ENCODE measurements around the gene CNGA3.
"Not testable (repeated sequence)": the region's sequence is repeated elsewhere in the genome, so short reads cannot be mapped to it uniquely, and the experiment has no call there.

CNGA3 gene

DNA sequence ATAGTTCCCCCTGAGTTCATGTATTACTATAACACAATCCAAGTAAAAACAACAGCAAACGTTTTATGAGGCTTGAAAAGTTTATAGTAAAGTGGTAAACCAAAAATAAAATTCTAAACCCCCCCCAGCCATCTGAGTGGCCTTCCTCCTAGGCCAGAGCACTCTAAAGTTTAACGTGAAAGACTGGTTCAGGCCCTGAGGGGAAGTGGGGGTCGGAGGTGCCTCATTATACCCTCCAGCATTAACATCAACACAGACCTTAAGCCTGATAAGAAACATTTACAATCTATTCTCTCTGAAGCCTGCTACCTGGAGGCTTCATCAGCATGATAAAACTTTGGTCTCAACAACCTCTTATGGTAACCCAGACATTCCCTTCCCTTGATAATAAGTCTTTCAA lies 29.0 kb upstream of the CNGA3 start:
- in situ Hi-C loops (cut with HindIII; ENCODE audit: low pct_ligation_motif_present, low pct_unique_long_range_greater_than_20kb, low sequenced_read_pairs) = no loop called here
- no peak for DNase-seq

DNA sequence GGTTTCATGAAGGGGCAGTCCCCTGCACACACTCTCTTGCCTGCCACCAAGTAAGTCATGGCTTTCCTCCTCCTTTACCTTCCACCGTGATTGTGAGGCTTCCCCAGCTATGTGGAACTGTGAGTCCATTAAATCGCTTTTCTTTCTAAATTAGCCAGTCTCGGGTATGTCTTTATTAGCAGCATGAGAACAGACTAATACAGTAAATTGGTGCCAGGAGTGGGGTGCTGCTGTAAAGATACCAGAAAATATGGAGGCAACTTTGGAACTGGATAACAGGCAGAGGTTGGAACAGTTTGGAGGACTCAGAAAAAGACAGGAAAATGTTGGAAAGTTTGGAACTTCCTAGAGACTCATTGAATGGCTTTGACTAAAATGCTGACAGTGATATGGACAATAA lies 26.1 kb upstream of the CNGA3 start:
- in situ Hi-C loops (cut with HindIII; ENCODE audit: low pct_ligation_motif_present, low pct_unique_long_range_greater_than_20kb, low sequenced_read_pairs); DNase-seq: not testable (repeated sequence)

DNA sequence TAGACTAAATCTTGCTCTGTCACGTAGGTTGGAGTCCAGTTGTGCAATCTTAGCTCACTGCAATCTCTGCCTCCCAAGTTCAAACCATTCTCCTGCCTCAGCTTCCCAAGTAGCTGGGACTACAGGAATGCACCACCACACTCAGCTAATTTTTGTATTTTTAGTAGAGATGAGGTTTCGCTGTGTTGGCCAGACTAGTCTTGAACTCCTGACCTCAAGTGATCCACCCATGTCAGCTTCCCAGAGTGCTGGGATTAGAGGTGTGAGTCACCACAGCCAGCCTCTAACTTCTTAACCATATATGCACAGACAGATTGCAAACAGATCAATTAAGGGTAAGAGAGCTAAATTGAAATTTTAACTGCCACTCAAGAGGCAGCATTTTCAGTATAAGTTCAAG lies 22.1 kb upstream of the CNGA3 start:
- DNase-seq = no peak

DNA sequence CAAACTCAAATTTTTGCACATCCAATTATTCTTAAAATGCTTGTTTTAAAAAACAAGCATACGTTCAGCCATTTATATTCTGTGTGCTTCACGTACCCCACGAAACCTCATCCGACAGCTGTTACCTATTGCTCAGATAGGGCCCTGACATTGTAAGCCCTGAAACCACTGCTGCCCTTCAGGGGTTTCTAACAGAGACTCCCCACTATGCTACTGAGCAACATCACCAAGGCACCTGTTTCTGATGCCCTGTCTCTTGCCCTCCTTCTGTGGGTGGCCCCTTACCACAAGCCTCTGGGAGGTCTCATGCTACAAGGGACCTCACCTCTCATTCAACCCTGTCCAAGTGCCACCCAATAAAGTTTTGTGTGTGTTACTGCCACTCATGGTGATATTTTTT lies 18.5 kb upstream of the CNGA3 start:
- in situ Hi-C loops (cut with HindIII; ENCODE audit: low pct_ligation_motif_present, low pct_unique_long_range_greater_than_20kb, low sequenced_read_pairs) = no loop called here
- DNase-seq = no peak

More for the DNA sequence above, 22.1 kb upstream of the CNGA3 start:
- in situ Hi-C loops (cut with HindIII; ENCODE audit: low pct_ligation_motif_present, low pct_unique_long_range_greater_than_20kb, low sequenced_read_pairs) = no loop called here

DNA sequence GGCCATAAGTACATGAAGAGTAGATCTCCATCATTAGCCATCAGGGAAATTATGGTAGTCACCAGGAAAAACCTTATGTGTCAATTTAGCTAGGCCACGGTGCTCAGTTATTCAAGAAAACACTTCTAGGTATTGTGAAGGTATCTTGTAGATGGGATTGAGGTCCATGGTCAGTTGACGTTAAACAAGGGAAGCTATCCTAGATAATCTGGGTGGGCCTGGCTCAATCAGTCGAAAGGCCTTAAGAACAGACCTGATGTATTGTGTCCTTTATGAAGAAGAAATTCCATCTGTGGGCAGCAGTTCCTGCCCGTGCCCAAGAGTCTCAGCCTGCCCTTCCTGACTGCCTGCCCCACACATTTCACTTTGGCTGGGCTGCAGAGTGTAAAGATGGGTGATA lies 16.7 kb upstream of the CNGA3 start:
- in situ Hi-C loops (cut with HindIII; ENCODE audit: low pct_ligation_motif_present, low pct_unique_long_range_greater_than_20kb, low sequenced_read_pairs) = no loop called here
- DNase-seq = no peak

DNA sequence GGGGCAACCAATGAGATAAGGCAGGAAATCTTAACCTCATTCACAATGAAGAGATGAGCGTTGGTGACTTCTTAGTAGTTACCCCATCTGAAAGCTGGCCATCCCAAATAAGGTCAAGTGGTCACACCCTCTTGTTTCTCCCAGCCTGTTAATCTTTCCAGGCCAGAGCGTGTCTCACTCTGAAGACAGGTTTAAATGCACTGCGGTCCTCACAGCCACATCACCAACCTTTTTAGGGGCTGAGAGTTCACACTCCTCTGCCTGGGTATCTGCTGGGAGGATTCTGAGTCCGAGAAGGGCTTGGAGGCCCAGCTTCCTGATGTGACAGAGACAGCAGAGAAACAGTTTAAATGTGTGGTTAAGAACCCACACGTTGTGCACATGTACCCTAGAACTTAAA lies 13.3 kb upstream of the CNGA3 start:
- no peak for DNase-seq

DNA sequence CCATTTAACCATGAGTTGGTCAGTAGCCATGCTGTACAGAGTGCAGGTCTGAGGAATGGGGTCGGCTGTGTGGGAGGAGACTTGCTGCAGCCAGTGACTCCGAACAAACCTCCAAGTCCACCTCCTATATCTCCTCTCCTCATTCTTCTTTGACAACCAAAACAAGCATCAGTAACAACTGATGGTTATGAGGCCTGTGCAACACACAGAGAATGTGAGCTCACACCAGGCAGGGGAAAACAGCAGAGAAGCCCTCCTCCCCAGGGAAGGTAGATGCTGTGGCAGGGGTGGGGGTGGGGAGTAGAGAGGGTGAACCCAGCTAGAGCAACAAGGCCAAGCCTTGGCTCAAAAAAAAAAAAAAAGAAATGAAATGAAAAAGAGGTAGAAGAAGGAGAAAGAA lies 12.3 kb upstream of the CNGA3 start:
- no peak for DNase-seq
- in situ Hi-C loops (cut with HindIII; ENCODE audit: low pct_ligation_motif_present, low pct_unique_long_range_greater_than_20kb, low sequenced_read_pairs) = no loop called here

More for the DNA sequence above, 13.3 kb upstream of the CNGA3 start:
- in situ Hi-C loops (cut with HindIII; ENCODE audit: low pct_ligation_motif_present, low pct_unique_long_range_greater_than_20kb, low sequenced_read_pairs) = no loop called here

DNA sequence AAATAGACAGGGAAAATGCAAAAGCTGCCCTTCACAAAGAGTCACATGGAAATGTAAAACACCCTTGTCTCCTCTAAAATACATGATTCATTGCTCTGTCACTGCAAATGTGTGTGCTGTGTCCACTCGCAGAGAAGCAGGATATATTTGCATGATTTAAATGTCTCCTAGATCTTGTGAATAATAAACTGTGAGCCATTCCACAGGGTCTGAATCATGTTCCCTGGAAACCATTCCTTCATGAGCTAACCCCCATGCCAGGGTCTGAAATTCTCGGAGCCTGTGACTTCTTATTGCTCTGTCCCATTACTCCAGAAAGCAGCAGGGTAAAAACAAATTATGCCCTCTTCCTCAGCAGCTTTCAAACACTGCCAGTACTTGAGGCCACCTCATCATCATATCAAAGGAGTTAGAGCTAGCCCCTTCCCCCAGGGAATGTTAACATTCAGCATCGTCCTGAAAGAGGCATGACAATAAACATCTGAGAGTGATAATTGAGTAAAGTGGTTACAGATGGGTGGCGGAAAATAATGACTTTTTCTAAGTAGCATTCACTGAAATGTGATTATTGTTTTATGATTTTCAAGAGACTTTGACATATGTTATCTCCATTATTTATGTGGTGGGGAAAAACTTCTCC lies 11.7 kb upstream of the CNGA3 start:
- in situ Hi-C loops (cut with HindIII; ENCODE audit: low pct_ligation_motif_present, low pct_unique_long_range_greater_than_20kb, low sequenced_read_pairs) = no loop called here
- DNase-seq = peak; percentile 84

DNA sequence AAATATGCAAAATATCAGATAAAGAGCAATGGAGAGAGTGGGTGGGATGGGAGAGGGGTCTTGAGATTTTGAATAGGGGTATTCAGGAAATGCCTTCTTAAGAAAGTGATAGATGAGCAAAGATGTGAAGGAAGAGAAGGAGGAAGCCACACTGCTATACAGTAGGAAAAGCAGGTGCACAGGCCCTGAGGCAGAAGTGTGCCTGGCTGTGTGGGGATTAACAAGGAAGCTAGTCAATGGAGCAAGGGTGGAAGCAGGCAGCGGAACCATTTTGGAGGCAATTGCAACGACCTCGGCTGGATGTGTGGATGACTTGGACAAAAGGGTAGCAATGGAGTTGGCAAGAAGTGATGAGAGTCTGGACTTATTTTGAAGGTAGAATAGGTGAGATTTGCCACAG lies 11.0 kb upstream of the CNGA3 start:
- DNase-seq = no peak
- in situ Hi-C loops (cut with HindIII; ENCODE audit: low pct_ligation_motif_present, low pct_unique_long_range_greater_than_20kb, low sequenced_read_pairs) = no loop called here

DNA sequence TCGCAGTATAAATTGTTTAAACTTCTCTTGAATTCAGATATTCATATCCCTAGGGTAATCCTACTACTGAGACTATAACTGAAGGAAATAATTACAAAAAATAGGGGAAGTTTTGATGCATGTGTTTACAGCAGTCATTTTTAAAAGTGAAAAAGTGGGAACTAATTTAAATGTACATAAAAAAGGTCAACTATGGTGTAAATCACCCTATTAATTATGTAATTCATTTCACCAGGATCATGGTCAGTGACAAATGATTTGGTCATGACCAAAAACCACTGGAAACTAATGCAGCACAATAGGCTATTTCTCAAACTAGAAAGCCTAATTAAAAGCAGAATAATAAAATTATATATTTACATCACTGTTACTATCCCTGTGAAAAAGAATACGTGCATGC lies 5.0 kb upstream of the CNGA3 start:
- DNase-seq = no peak
- in situ Hi-C loops (cut with HindIII; ENCODE audit: low pct_ligation_motif_present, low pct_unique_long_range_greater_than_20kb, low sequenced_read_pairs) = no loop called here

DNA sequence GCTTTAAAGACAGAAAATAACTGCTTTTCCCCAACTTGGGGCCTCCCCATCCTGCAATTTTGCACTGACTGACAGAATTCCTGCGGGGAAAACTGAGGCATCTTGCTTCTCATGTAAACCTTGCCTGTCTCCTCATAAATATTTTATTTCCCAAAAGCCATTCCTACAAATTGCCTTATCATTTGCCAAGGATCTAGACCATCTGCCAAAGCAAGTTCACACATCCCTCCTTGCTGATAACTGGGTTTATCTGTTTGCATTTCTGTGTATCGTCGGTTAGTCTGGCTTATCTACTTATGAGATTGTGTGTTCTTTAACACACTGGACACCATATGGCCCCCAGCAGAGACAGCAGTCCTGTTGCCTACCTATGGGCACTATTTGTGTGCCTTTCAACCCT lies 3.0 kb upstream of the CNGA3 start:
- no peak for DNase-seq
- in situ Hi-C loops (cut with HindIII; ENCODE audit: low pct_ligation_motif_present, low pct_unique_long_range_greater_than_20kb, low sequenced_read_pairs) = no loop called here

DNA sequence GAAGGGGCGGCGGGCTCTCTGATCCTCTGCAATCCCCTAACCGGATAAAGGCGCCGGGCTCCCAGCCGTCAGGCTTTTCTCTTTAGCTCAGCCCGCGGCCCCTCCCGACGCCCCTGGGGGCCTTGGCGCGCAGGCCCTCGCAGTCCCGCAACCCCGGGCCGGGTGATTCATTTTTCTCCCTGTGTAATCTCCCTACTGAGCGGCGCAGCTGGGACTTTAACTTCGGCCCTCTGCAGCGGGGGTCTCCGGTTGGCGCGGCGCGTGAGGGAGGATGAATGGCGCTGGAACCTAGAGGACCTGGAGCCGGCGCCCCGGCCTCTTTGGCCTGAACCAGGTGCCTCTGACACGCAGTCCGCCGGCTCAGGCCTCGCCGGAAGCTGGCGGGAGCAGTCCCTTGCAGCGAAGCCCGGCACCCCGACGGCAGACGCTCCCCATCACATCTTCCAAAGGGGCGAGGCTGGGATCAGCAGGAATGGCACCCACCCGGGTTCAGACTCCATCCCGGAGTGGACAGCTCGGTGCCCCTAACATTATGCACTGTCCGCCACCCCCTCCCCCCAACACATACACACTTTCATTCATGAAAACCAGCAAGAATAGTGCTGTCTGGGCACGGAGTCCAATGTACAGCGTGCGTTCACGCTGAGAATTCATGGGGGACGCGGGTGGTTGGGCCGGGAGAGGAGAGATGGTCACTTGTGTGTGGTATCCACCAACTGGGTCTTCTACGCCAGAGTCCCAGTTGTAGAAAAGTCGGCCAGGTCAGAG lies 1.2 kb downstream of the CNGA3 start:
- in situ Hi-C loops (cut with HindIII; ENCODE audit: low pct_ligation_motif_present, low pct_unique_long_range_greater_than_20kb, low sequenced_read_pairs) = no loop called here
- no peak for DNase-seq

DNA sequence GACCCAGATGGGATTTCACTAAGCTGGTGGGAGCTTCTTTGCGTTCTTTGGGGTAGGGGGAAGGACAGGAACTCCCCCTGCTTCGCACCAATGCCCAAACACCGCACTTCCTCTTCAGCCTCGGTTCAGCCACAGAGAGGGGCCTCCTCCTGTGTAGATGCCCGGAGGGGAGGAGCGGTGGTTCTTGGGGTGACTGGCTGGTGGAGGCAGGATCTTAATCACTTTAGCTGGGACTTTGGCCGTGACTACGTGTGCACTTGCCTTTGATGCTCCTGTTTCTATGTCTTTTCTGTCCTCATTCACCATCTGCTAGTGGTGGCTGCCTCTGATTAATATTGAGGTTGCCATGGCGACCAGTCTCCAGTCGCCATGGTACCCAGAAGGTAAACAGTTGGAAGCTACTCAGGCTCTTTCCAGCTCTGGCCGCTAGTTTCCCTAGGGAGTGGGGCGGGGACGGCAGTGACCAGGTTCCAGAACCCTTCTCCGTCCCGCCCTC lies 1.9 kb downstream of the CNGA3 start:
- in situ Hi-C loops (cut with HindIII; ENCODE audit: low pct_ligation_motif_present, low pct_unique_long_range_greater_than_20kb, low sequenced_read_pairs) = no loop called here
- no peak for DNase-seq

DNA sequence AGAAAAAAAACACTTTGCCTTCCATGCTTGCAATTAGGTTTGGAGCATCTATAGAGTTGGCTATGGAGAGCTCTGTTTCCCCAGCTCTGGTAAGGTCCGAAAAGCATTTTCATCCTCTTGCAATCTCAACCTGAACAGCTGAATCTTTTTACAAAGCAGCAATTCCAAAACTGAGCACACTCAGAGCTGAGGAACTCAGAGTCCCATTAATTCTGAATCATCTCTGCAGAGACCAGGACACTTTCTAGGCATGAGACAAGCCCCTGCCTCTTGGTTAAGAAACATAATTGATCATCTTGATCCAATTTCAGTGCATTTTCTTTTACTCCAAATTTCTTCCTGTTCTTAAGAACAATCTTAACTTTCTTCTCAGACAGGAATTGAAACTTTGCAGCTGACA lies 4.2 kb downstream of the CNGA3 start:
- in situ Hi-C loops (cut with HindIII; ENCODE audit: low pct_ligation_motif_present, low pct_unique_long_range_greater_than_20kb, low sequenced_read_pairs) = no loop called here

DNA sequence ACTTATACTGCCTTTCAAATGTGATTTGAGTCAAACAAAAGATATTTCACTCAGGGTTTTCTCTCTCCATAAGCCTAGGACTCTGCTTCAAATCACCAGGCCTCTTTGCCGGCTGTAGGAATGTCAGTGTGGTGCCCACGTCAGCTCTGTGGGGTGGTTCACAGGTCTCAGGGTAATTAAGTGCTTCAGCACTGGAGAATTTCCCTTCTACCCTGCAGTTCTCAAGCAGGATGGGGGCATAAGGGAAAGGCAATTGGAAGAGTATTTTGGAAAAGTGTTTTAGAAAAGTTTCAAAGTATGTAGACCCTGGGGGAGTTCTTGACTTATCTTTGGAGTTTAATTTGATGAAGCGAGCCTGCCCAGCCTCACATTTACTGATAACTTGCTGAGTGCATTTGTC lies 9.6 kb downstream of the CNGA3 start:
- in situ Hi-C loops (cut with HindIII; ENCODE audit: low pct_ligation_motif_present, low pct_unique_long_range_greater_than_20kb, low sequenced_read_pairs) = no loop called here
- no peak for DNase-seq

More for the DNA sequence above, 4.2 kb downstream of the CNGA3 start:
- DNase-seq = no peak

DNA sequence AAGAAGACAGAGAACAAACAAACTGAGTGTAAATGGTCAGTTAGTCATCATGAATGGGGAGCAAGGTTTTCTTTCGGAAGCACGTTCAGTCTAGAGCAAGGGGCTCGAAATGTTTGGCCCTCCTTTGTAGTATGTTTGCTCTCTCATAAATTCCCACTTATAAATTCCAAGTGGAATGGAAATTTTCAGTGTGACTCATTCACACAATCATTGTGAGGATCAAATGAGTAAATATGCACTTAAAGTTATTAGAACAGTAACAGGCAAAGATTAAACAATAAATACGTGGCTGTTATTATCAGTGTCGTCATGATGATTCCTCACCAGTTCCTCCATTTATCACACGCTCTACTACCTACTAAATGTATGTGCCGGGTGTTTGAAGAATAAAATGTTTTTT lies 10.5 kb downstream of the CNGA3 start:
- no peak for DNase-seq
- in situ Hi-C loops (cut with HindIII; ENCODE audit: low pct_ligation_motif_present, low pct_unique_long_range_greater_than_20kb, low sequenced_read_pairs) = no loop called here

DNA sequence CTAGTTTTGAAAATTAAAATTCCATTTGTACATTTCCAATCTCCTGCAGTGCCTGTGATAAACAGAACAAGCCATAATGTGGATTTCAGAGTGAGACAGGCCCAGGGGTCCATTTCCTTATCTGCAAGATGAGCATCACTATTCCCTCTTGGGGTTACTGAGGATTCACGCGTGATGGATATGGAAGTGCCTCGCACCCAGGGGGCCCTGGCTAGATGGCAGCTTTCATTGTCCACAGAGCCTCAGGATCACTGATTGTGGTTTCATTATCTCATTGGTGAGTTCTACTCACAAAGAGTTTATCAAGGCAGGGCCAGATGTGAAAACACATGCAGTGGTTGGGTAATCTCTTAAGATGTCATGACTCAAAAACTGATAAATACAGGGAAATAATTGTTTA lies 11.6 kb downstream of the CNGA3 start:
- in situ Hi-C loops (cut with HindIII; ENCODE audit: low pct_ligation_motif_present, low pct_unique_long_range_greater_than_20kb, low sequenced_read_pairs) = no loop called here
- DNase-seq = no peak

DNA sequence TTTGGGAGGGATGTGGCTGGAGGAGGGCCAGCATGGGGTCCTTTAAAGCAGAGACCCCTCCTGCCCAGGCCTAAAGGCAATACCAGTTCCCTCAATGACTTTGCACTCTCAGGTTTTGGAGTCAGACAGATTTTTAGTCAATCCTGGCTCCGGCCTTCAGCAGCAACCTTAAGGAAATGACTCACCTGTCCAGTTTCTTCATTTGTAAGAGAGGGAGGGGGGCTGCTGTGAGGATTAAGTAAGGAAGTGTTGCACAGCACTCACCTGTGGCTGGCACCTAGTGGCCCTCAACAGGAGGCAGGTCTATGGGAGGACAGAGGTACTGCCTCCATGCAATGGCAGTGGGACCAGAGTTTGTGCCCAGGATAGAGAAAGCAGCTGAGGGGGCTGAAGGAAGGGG lies 13.7 kb downstream of the CNGA3 start:
- DNase-seq = no peak
- in situ Hi-C loops (cut with HindIII; ENCODE audit: low pct_ligation_motif_present, low pct_unique_long_range_greater_than_20kb, low sequenced_read_pairs) = no loop called here

DNA sequence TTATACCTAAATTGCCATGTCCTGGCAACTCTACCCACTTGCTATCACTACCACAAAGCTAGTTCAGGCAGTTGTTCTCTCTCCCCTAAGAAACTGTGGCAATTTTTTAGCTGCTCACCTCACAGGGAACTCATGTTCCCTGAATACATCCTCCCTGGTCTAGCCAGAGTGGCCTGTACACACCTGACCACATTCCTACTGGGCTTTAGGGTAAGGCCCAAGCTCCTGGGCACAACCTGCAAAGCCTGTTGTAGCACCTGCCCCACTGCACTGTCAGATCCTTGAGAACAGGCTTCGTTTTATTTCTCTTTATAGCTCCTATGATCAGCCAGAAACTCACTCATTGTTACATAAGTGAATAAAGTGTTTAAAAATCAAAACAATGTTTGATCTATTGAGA lies 21.5 kb downstream of the CNGA3 start:
- no peak for DNase-seq

DNA sequence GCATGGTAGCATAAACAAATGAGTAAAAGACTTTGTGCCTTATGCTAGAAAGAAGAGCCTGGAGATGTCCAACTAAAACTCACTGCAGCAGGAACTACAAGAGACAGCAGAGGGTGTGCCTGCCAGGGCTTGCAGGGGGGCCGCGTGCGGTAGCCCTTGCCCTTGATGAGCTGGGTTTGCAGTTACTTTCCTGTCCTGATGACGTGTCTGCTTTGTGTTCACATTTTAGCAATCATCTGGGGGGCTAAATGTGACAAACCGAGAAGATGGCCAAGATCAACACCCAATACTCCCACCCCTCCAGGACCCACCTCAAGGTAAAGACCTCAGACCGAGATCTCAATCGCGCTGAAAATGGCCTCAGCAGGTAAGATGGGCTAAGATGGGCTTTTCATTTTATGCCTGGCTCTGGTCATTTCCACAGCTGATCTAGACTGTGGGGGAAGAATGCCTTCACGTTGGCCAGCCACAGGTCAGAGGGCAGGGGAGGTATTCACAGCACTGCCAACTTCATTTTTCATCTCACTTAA lies 23.5 kb downstream of the CNGA3 start:
- in situ Hi-C loops (cut with HindIII; ENCODE audit: low pct_ligation_motif_present, low pct_unique_long_range_greater_than_20kb, low sequenced_read_pairs) = no loop called here

More for the DNA sequence above, 21.5 kb downstream of the CNGA3 start:
- in situ Hi-C loops (cut with HindIII; ENCODE audit: low pct_ligation_motif_present, low pct_unique_long_range_greater_than_20kb, low sequenced_read_pairs) = no loop called here

More for the DNA sequence above, 23.5 kb downstream of the CNGA3 start:
- DNase-seq = no peak
